Measurements from ENCODE around the gene AQP12B. TPM values are rescaled to one million over a fixed set of nuclear protein-coding genes. Genes with fewer than 3 reads are reported as not detected.

Gene AQP12B
- total and polyA plus RNA-seq, 2 of the 13 experiments (the other 11 are each of a cell fraction or from before 2014, with no cell fraction given) = not detected

- TF ChIP-seq TRAFD1 (CRISPR knock-in tag; IDR thresholded peaks at IDR 0.05; ENCODE audit: borderline replicate concordance) (no peak), ZGPAT (CRISPR knock-in tag; IDR thresholded peaks at IDR 0.05) (no peak), SNAPC4 (CRISPR knock-in tag; IDR thresholded peaks at IDR 0.05) (no peak)
Observed at GRCh38 chr2:240686460-240686859, 3.8 kb upstream of the AQP12B start (continued).

Measured in HepG2 (cell line).